CD4-positive, alpha-beta T cell treated with Interleukin-15 for 4 hours (primary cell): ENCODE data around the gene CCHCR1.

Source experiments
- DNase-seq: peaks from one replicate; pipeline ENCODE4 v3.0.0-alpha.2; 2020; ENCODE audit warnings: low spot score

Gene CCHCR1

GRCh38 chr6:31161216-31162126 is 3.9 kb upstream of the CCHCR1 start:
- DNase-seq: no peak

DNA sequence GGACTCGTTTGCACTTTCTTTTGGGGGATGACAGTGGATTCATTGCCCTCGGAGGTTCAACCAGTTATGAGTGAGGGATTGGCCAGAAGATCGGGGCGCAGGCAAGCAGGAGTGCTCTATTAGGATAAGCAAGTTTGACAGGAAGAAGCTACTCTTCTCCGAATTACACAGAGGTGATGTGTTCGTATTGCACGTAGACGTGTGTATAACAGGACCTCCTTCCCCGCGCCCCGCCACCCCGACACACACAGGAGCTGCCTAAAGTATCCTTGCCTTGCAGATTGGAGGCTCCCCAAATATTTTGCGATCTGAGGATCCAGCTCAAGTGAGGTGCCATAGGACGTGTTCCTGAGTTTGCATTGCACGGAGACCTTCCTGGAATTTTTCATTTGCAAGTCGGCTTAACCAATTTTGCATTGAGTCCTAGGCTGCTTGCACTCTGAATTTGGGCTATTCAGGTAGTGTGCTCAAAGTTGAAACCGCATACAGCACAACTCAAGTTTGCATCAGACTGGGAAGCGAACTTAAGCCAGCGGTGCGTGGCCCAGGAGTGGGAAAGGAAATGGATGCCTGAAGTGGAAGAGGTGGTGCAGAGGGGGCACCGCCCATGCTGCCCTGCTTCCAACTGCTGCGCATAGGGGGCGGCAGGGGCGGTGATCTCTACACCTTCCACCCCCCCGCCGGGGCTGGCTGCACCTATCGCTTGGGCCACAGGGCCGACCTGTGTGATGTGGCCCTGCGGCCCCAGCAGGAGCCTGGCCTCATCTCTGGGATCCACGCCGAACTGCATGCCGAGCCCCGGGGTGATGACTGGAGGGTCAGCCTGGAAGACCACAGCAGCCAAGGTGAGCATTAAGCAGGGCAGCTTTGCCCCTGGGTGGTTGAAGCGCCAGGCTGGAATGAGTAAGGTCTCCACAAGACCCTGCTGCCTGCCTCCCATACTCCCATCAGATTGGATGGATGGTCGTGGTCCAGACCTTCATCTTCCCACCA is 1.6 kb upstream of the CCHCR1 start:
- peak; percentile 9 for DNase-seq

DNA sequence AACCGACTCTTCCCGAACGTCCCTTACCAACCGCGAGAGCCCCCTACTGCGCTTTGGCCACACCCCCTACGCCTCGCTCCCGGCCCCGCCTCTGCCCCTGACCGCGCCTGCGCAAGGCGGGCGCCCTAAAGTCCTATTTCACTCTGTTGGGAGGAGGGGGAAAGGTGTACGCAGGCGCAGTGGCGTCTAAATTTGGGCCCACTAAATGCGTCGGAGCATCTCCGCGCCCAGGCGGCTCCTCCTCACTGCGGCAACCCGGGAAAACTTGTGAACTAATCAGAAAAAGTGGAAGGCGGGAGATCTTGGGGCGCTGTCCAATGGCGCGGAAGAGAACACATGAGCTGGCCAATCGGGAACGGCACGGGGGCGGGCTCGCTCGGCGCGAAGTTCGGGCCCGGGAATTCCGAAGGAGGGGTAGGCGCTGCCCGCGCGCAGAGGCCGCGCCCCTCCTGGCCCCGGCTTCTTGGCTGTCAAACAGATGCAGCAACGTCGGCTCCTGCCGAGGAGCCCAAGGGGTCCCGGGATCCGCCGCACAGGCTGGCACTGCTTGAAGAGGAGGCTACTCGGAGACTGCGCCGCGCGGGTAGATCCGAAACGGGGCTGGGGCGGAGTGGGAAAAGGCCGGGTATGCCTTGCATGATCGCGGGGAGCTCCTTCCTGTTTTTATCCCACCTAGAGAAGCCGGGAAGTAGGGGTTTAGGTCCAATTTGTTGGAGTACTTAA is 699 bp upstream of the CCHCR1 start, which contains the start of gene TCF19:
Gene TCF19 (plus strand): TSS at position 450 of the 723 bp plus-strand sequence. CDS start 881 bp downstream, outside the sequence.
- peak; percentile 99 for DNase-seq

DNA sequence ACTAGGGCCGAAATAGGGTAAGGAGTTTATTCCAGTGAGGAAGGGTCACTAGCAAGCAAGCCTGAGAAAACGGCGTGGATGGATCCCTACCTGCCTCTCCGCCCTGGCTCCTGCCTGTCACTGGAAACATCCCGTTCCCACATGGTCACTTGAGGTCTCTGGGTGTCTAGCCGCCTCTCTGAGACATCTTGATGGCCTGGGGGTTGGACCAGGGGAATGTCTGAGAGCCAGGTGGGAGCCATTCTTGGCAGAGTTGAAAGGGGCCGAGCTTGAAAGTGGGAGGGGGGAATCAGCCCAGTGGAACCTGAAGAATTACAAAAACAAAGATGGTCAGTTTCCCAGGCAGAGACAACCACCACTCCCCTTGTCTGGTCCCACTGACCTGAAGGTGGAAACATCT is 961 bp downstream of the CCHCR1 start:
- DNase-seq: no peak

DNA sequence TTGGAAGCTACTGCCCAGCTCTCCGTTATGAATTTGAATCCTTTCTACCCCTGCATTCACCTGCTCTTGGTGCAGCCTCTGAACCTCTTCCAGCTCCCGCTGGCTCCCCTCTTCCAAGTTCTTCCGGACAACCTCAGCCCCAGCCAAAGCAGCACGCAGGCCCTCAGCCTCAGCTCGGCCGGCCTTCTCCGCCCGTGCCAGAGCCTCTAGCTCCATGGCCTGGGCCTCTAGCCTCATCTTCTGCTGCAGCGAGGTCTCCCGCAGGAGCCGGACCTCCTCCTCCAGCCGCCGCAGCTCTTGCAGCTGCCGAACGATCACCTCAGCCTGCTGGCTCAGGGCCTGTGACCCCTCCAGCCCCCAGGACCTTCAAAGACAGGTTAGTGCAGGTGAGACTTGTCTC is 3.2 kb downstream of the CCHCR1 start:
- no peak for DNase-seq

DNA sequence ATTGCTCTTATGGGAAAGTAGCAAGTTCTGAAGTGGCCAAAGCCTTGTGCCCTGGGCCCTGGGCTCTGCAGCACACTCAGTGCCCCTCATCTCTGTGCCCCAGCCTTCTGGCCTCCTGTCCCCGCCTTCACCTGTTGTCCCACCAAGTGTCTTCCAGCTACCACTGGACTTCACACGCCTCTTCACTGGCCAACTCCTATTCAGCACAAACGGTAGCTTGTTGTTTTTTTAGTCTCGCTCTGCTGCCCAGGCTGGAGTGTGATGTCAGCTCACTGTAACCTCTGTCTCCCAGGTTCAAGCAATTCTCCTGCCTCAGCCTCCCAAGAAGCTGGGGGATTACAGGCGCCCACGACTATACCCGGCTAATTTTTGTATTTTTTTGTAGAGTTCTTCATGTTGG is 4.8 kb downstream of the CCHCR1 start:
- no peak for DNase-seq

- no peak for DNase-seq
These were observed 7.7 kb downstream of the CCHCR1 start for GRCh38 chr6:31149827-31150447.

GRCh38 chr6:31145386-31145785 is 12.2 kb downstream of the CCHCR1 start:
- DNase-seq: no peak

GRCh38 chr6:31144970-31145340 is 12.6 kb downstream of the CCHCR1 start:
- no peak for DNase-seq

DNA sequence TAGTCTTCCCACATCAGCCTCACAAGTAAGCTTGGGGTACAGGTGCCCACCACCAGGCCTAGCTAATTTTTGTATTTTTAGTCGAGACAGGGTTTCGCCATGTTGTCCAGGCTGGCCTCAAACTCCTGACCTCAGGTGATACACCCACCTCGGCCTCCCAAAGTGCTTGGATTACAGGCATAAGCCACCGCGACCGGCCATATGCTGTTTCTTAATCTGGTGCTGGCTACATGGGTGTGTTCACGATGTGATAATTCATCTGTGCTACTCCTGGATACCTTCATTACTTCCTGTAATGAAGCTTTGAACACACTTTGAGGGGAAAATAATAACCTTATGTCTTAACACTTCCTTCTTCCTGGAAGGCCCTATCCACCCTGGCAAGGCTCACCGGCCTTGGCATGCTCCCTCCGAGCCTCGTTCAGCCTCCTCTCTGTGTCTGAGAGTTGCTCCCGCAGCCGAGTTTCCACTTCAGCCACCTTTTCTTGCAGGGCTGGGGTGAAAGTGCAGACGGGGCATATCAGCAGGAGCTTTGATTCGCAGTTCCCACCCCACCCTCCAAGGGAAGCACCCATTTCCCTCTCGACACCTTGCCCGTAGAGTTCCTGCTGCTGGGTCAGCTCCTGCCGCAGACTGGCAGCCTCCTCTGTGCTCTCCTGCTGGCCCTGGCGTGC is 13.2 kb downstream of the CCHCR1 start:
- no peak for DNase-seq

- DNase-seq: no peak
These were observed 14.5 kb downstream of the CCHCR1 start for GRCh38 chr6:31143148-31143547.

DNA sequence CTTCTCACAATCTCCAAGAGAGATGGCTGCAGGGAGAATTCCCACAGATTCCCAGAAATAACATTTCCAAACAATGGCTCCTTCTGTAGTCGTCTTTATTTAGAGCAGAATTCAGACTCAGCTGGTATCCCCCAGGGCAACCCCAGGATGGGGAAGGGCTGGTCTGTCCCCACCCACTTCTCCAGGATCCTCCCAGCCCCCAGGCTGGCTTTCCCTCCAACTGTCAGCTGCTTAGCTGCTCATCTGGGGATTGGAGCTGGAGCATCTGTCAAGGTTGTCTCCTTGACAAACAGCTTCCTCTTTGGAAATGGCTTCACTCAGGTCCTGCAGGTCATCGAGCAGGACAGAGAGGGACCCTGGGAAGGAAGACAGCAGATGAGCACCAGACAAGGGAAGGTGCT is 15.2 kb downstream of the CCHCR1 start:
- no peak for DNase-seq

DNA sequence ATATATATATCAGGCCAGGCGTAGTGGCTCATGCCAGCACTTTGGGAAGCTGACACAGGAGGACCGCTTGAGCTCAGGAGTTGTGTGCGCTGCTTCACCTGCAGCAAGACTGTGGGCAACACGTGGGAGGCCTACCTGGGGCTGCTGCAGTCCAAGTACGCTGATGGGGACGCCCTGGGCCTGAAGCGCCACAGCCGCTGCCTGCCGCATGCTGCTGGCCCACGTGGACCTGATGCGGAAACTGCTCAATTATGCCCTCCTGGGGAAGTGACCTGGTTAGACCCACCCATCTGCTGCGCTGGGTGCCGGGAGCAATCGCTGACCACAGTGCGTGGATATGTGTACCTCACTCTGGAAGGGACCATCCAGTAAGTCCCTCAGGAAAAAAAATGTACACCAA is 17.0 kb downstream of the CCHCR1 start:
- DNase-seq: no peak

- no peak for DNase-seq
These were observed 18.0 kb downstream of the CCHCR1 start for GRCh38 chr6:31139599-31139998.

GRCh38 chr6:31138982-31139381 is 18.6 kb downstream of the CCHCR1 start, which contains the start of gene PSORS1C2:
Gene PSORS1C2, minus strand, starts transcription at chr6:31139066. Its CDS starts 40 bp downstream, at chr6:31139026.
- DNase-seq: no peak

GRCh38 chr6:31135710-31136109 is 21.9 kb downstream of the CCHCR1 start:
- DNase-seq: no peak

DNA sequence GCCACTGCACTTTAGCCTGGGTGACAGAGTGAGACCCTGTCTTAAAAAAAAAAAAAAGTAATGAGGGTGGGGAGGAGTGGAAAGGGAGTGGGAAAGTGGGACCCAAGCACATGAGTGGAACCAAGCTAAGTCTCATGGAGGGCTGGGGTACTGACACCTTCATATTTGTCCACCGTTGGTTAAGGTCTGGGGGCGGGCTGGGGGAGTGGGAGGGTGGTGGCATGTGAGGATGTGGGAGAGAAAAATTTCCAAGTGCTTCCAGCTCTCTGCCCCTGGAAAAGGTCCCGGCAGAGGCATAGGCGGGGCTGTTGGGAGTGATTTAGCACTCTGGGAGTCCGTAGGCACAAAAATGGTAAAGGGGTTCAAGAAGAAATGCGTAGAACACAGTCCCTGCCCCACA is 24.8 kb downstream of the CCHCR1 start:
- DNase-seq: no peak

DNA sequence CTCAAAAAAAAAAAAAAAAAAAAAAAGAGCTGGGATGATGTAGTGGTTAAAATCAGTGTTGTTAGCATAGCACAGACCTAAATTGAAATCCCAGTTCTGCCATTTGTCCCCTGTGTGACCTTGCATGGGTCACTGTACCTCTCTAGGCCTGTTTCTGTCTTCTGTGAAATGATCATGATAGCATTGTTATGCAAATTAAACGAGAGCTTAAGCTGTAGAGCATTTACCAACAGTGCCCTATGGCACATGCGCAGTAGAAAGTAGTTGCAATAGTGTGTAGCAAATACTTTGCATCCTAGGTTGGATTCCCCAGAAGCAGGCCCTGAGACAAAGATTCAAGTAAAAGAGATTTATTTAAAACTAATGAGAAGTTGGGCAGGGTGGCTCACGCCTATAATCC is 26.0 kb downstream of the CCHCR1 start:
- no peak for DNase-seq

GRCh38 chr6:31130751-31131150 is 26.9 kb downstream of the CCHCR1 start:
- no peak for DNase-seq

- no peak for DNase-seq
These were observed 28.5 kb downstream of the CCHCR1 start for GRCh38 chr6:31129130-31129529.
